SHP77 treated with DMSO at 0.1 percent for 48 hours (cell line): ENCODE results near the gene THADA.
"Not testable (repeated sequence)": the region's sequence is repeated elsewhere in the genome, so short reads cannot be mapped to it uniquely, and the experiment has no call there.

Experiments
- DNase-seq: peaks from one replicate; lab custom pipeline; 2025; lab: John Stamatoyannopoulos, UW

The THADA gene

GRCh38 chr2:43203373-43203772 is 392.5 kb downstream of the THADA start:
- DNase-seq = no peak

- no peak for DNase-seq
These were observed 393.5 kb downstream of the THADA start for GRCh38 chr2:43202289-43202688.

GRCh38 chr2:43201497-43201896 is 394.3 kb downstream of the THADA start:
- DNase-seq = no peak

- no peak for DNase-seq
These were observed 394.8 kb downstream of the THADA start for GRCh38 chr2:43201016-43201415.

GRCh38 chr2:43199492-43200488 is 396.0 kb downstream of the THADA start:
- DNase-seq = no peak

GRCh38 chr2:43198263-43198662 is 397.6 kb downstream of the THADA start:
- no peak for DNase-seq

- no peak for DNase-seq
These were observed 398.3 kb downstream of the THADA start for GRCh38 chr2:43197588-43197896.

GRCh38 chr2:43196768-43197587 is 398.9 kb downstream of the THADA start:
- no peak for DNase-seq

- DNase-seq = no peak
These were observed 401.5 kb downstream of the THADA start for GRCh38 chr2:43194121-43194869.

- no peak for DNase-seq
These were observed 402.2 kb downstream of the THADA start for GRCh38 chr2:43193652-43194120.

GRCh38 chr2:43192744-43193651 is 402.8 kb downstream of the THADA start:
- no peak for DNase-seq

GRCh38 chr2:43191947-43192516 is 403.8 kb downstream of the THADA start:
- no peak for DNase-seq

GRCh38 chr2:43190311-43191052 is 405.4 kb downstream of the THADA start:
- DNase-seq = no peak

- DNase-seq = not testable (repeated sequence)
These were observed 406.0 kb downstream of the THADA start for GRCh38 chr2:43189861-43190260.

GRCh38 chr2:43188561-43189386 is 407.1 kb downstream of the THADA start:
- DNase-seq = no peak

- no peak for DNase-seq
These were observed 409.0 kb downstream of the THADA start for GRCh38 chr2:43186679-43187374.

GRCh38 chr2:43186321-43186678 is 409.5 kb downstream of the THADA start:
- no peak for DNase-seq

GRCh38 chr2:43185146-43185545 is 410.7 kb downstream of the THADA start:
- no peak for DNase-seq
